Neural cell (in vitro differentiated cells): Measurements from ENCODE around the gene ATL2. TPM values are rescaled to one million over a fixed set of nuclear protein-coding genes. Genes with fewer than 3 reads are reported as not detected.

Source experiments
- H2AFZ ChIP-seq: fragments of 200-600, 300-800 bp; sonication (generic), shearing (Covaris generic); 2 replicates; pipeline ENCODE4 v1.6.0; 2014; ENCODE audit warnings: low read depth, mild to moderate bottlenecking, antibody characterized with exemption, low read length, moderate library complexity
- H3F3A ChIP-seq: fragments of 200-600 bp; shearing (Covaris generic); 2 replicates; pipeline ENCODE4 v1.6.1; 2016; ENCODE audit warnings: mild to moderate bottlenecking, moderate library complexity, mixed read lengths, antibody characterized with exemption, low read length; ENCODE audit not compliant: insufficient read depth, poor library complexity, severe bottlenecking
- H3K27ac ChIP-seq: fragments of 200-600, 300-800 bp; sonication (generic), shearing (Covaris generic); 2 replicates; pipeline ENCODE4 v1.5.1; 2014; ENCODE audit warnings: mild to moderate bottlenecking, low read length, moderate library complexity
- H3K27me3 ChIP-seq: fragments of 300-800, 200-600 bp; sonication (generic), shearing (Covaris generic); 2 replicates; pipeline ENCODE4 v1.6.0; 2014; ENCODE audit warnings: mild to moderate bottlenecking, low read depth, low read length, moderate library complexity; ENCODE audit not compliant: insufficient read depth
- H3K36me3 ChIP-seq: fragments of 300-800, 200-600 bp; sonication (generic), shearing (Covaris generic); 2 replicates; pipeline ENCODE4 v1.5.1; 2014; ENCODE audit warnings: mild to moderate bottlenecking, antibody characterized with exemption, low read length, moderate library complexity; ENCODE audit not compliant: insufficient read depth
- H3K4me2 ChIP-seq: fragments of 300-800, 200-600 bp; sonication (generic), shearing (Covaris generic); 2 replicates; pipeline ENCODE4 v1.6.0; 2014; ENCODE audit warnings: mild to moderate bottlenecking, low read length
- H3K4me3 ChIP-seq: fragments of 300-800, 200-600 bp; sonication (generic), shearing (Covaris generic); 2 replicates; pipeline ENCODE4 v1.5.1; 2014; ENCODE audit warnings: mild to moderate bottlenecking, low read length, moderate library complexity
- H3K79me2 ChIP-seq: fragments of 200-600 bp; shearing (Covaris generic); replicated peaks from 2 replicates; pipeline ENCODE4 v1.6.0; 2014; ENCODE audit warnings: mild to moderate bottlenecking, low read length, moderate library complexity; ENCODE audit not compliant: insufficient read depth
- H3K9ac ChIP-seq: fragments of 300-800, 200-600 bp; sonication (generic), shearing (Covaris generic); 2 replicates; pipeline ENCODE4 v1.6.1; 2016; ENCODE audit warnings: mild to moderate bottlenecking, low read length, mixed read lengths
- H3K9me2 ChIP-seq: fragments of 200-600 bp; shearing (Covaris generic); 2 replicates; pipeline ENCODE4 v1.6.1; 2016; ENCODE audit warnings: mild to moderate bottlenecking, low read length, mixed read lengths; ENCODE audit not compliant: insufficient read depth
- H3K9me3 ChIP-seq: fragments of 200-600, 300-800 bp; sonication (generic), shearing (Covaris generic); 2 replicates; pipeline ENCODE4 v1.6.1; 2016; ENCODE audit warnings: mild to moderate bottlenecking, mixed run types, low read length, moderate library complexity, mixed read lengths
- H4K20me1 ChIP-seq: fragments of 200-600 bp; shearing (Covaris generic); 2 replicates; pipeline ENCODE4 v1.6.1; 2016; ENCODE audit warnings: mild to moderate bottlenecking, mixed run types; ENCODE audit not compliant: insufficient read depth
- CTCF ChIP-seq: fragments of 450-650 bp; IDR thresholded peaks from 2 replicates; pipeline ENCODE4 v1.5.1; 2014; ENCODE audit warnings: antibody characterized with exemption, mild to moderate bottlenecking, moderate library complexity; ENCODE audit not compliant: poor library complexity, severe bottlenecking
- EP300 ChIP-seq: fragments of 450-650 bp; conservative IDR thresholded peaks from 2 replicates; pipeline ENCODE4 v1.6.1; 2014; ENCODE audit warnings: antibody characterized with exemption, mild to moderate bottlenecking, moderate library complexity; ENCODE audit not compliant: poor library complexity, severe bottlenecking
- EZH2 ChIP-seq: fragments of 200-600, 300-800 bp; shearing (Covaris generic), sonication (generic); IDR thresholded peaks from 2 replicates; pipeline ENCODE4 v1.6.1; 2014; ENCODE audit warnings: antibody characterized with exemption, low read length, borderline replicate concordance, mild to moderate bottlenecking; ENCODE audit not compliant: insufficient read depth, poor library complexity, severe bottlenecking
- MXI1 ChIP-seq: fragments of 450-650 bp; conservative IDR thresholded peaks from 2 replicates; pipeline ENCODE4 v1.6.1; 2014; ENCODE audit warnings: antibody characterized with exemption, mild to moderate bottlenecking; ENCODE audit not compliant: poor library complexity, severe bottlenecking
- POLR2AphosphoS5 ChIP-seq: IDR thresholded peaks from 2 replicates; pipeline ENCODE4 v1.6.1; 2012
- RAD21 ChIP-seq: fragments of 450-650 bp; conservative IDR thresholded peaks from 2 replicates; pipeline ENCODE4 v1.6.1; 2014; ENCODE audit warnings: antibody characterized with exemption, mild to moderate bottlenecking, moderate library complexity
- SMC3 ChIP-seq: fragments of 450-650 bp; conservative IDR thresholded peaks from 2 replicates; pipeline ENCODE4 v1.6.1; 2014; ENCODE audit warnings: antibody characterized with exemption, mild to moderate bottlenecking, moderate library complexity; ENCODE audit not compliant: poor library complexity
- TAF1 ChIP-seq: IDR thresholded peaks from 2 replicates; pipeline ENCODE4 v1.6.1; 2012; ENCODE audit warnings: low read depth
- polyA plus RNA-seq: library from polyadenylated mRNA; depleted of rRNA; stranded (reverse); fragments of >200 nt; gene quantifications from 2 replicates; pipeline ENCODE4 v1.2.3, GENCODE V29; 2014
- TF ChIP-seq, protein P1 (sequence below): IDR thresholded peaks from 2 replicates; pipeline ENCODE4 v1.6.1; 2012; ENCODE audit warnings: borderline replicate concordance

Gene ATL2
- polyA plus RNA-seq, 1 donor from 2014 or later = 66.8 TPM

GRCh38 chr2:38301969-38302702 is 74.9 kb downstream of the ATL2 start:
- Histone ChIP-seq H4K20me1 (no peaks in the 10 kb centered on the region), H3K27me3 (no peaks in the 10 kb centered on the region), H3K27ac (no peak overlapping the region), H2AFZ (no peak overlapping the region), H3K4me3 (no peak overlapping the region), H3K36me3 (no peaks in the 10 kb centered on the region), H3K9me2 (no peaks in the 10 kb centered on the region), H3K4me2 (no peak overlapping the region), H3K9me3 (no peaks in the 10 kb centered on the region), H3F3A (no peaks in the 10 kb centered on the region), H3K79me2 (no peaks in the 10 kb centered on the region), H3K9ac (no peak overlapping the region)
- TF ChIP-seq MXI1 = no peak
- TF ChIP-seq, protein P1, sequence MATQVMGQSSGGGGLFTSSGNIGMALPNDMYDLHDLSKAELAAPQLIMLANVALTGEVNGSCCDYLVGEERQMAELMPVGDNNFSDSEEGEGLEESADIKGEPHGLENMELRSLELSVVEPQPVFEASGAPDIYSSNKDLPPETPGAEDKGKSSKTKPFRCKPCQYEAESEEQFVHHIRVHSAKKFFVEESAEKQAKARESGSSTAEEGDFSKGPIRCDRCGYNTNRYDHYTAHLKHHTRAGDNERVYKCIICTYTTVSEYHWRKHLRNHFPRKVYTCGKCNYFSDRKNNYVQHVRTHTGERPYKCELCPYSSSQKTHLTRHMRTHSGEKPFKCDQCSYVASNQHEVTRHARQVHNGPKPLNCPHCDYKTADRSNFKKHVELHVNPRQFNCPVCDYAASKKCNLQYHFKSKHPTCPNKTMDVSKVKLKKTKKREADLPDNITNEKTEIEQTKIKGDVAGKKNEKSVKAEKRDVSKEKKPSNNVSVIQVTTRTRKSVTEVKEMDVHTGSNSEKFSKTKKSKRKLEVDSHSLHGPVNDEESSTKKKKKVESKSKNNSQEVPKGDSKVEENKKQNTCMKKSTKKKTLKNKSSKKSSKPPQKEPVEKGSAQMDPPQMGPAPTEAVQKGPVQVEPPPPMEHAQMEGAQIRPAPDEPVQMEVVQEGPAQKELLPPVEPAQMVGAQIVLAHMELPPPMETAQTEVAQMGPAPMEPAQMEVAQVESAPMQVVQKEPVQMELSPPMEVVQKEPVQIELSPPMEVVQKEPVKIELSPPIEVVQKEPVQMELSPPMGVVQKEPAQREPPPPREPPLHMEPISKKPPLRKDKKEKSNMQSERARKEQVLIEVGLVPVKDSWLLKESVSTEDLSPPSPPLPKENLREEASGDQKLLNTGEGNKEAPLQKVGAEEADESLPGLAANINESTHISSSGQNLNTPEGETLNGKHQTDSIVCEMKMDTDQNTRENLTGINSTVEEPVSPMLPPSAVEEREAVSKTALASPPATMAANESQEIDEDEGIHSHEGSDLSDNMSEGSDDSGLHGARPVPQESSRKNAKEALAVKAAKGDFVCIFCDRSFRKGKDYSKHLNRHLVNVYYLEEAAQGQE = no peak
- no peak for TF ChIP-seq EZH2
- no peak for TF ChIP-seq CTCF
- no peak for TF ChIP-seq RAD21
- no peak for TF ChIP-seq SMC3
- TF ChIP-seq EP300 = no peak
- no peak for TF ChIP-seq POLR2AphosphoS5
- TF ChIP-seq TAF1 = no peak

DNA sequence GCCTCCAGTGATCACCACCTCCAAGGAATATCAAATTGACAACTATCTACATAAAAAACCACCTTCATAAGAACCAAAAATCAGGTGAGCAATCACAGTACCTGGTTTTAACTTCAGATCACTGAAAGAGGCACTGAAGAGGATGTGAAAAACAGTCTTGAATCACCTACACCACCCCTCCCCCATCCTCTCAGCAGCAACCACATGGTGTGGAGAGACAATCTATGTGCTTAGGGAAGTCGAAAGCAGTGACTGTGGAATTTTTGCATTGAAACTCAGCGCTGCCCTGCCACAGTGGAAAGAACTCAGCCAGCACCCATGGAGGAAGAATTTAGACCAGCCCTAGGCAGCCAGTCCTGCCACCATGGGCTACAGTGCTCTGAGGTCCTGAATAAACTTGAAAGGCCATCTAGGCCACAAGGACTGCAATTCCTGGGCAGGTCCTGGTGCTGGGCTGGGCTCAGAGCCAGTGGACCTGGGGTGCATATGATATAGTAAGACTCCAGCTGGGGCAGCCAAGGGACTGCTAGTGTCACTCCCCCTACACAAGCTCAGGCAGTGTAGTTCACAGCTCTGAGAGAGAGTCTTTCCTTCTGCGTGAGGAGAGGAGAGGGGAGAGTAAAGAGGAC is 75.6 kb downstream of the ATL2 start:
- H3K27me3 ChIP-seq = no peaks in the 10 kb centered on the region
- H3K4me3 ChIP-seq = no peak overlapping the region
- H3K9me2 ChIP-seq = no peaks in the 10 kb centered on the region
- no peak overlapping the region for H2AFZ ChIP-seq
- no peak overlapping the region for H3K9ac ChIP-seq
- no peaks in the 10 kb centered on the region for H4K20me1 ChIP-seq
- no peaks in the 10 kb centered on the region for H3K9me3 ChIP-seq
- H3K79me2 ChIP-seq = no peaks in the 10 kb centered on the region
- H3K27ac ChIP-seq = no peak overlapping the region
- H3K4me2 ChIP-seq = no peak overlapping the region
- no peaks in the 10 kb centered on the region for H3F3A ChIP-seq
- TF ChIP-seq, protein P1 = no peak
- TF ChIP-seq EP300 (no peak), RAD21 (no peak), MXI1 (no peak), CTCF (no peak), TAF1 (no peak), POLR2AphosphoS5 (no peak), EZH2 (no peak), SMC3 (no peak)
- no peaks in the 10 kb centered on the region for H3K36me3 ChIP-seq
